Mucosa of stomach (tissue), 1 donor: ENCODE data around the gene NUP62.
"Not testable (repeated sequence)": the region's sequence is repeated elsewhere in the genome, so short reads cannot be mapped to it uniquely, and the experiment has no call there.

Experiments
- H3K27me3 ChIP-seq: one replicate; pipeline ENCODE4 v1.7.0; 2013; ENCODE audit warnings: mild to moderate bottlenecking, low read length; ENCODE audit not compliant: control insufficient read depth, insufficient read depth
- H3K36me3 ChIP-seq: one replicate; pipeline ENCODE4 v1.7.0; 2013; ENCODE audit warnings: low read length; ENCODE audit not compliant: control insufficient read depth, insufficient read depth
- H3K4me1 ChIP-seq: one replicate; pipeline ENCODE4 v1.7.0; 2013; ENCODE audit warnings: mild to moderate bottlenecking, low read length; ENCODE audit not compliant: control insufficient read depth, insufficient read depth
- H3K4me3 ChIP-seq: one replicate; pipeline ENCODE4 v1.7.0; 2013; ENCODE audit warnings: low read length
- H3K9ac ChIP-seq: one replicate; pipeline ENCODE4 v1.7.0; 2013; ENCODE audit warnings: mild to moderate bottlenecking, low read length, moderate library complexity
- H3K9me3 ChIP-seq: one replicate; pipeline ENCODE4 v1.7.0; 2013; ENCODE audit warnings: mild to moderate bottlenecking, low read length, moderate library complexity; ENCODE audit not compliant: control insufficient read depth
- donor health status: Pancreatic carcinoma.

Gene NUP62

GRCh38 chr19:49929121-49929610 lies at the start of gene NUP62, which contains the start of gene ATF5:
Gene NUP62, minus strand, starts transcription at chr19:49929504. Its CDS starts 19,697 bp downstream, at chr19:49909807.
Gene ATF5, plus strand, starts transcription at chr19:49929205. Its CDS starts 1,646 bp downstream, at chr19:49930851.
- Histone ChIP-seq H3K36me3 (no peaks in the 10 kb centered on the region), H3K4me1 (peaks cover 15% of the 10 kb centered on the region), H3K4me3 (peak within 1 kb of the TSS; percentile 79), H3K27me3 (no peaks in the 10 kb centered on the region), H3K9ac (peak within 1 kb of the TSS; percentile 78), H3K9me3 (no peaks in the 10 kb centered on the region)

- H3K9me3 ChIP-seq, result no peaks in the 10 kb centered on the region
- peaks cover 6% of the 10 kb centered on the region for H3K36me3 ChIP-seq
- no peaks in the 10 kb centered on the region for H3K27me3 ChIP-seq
Observed at GRCh38 chr19:49978324-49978723, 49.0 kb upstream of the NUP62 start.

GRCh38 chr19:49977881-49978280 lies 48.6 kb upstream of the NUP62 start:
- Histone ChIP-seq H3K4me3 (no peak overlapping the region), H3K4me1 (no peaks in the 10 kb centered on the region), H3K27me3 (no peaks in the 10 kb centered on the region), H3K9me3 (no peaks in the 10 kb centered on the region), H3K36me3 (peaks cover 6% of the 10 kb centered on the region), H3K9ac (no peak overlapping the region)

More at GRCh38 chr19:49978324-49978723, 49.0 kb upstream of the NUP62 start:
- Histone ChIP-seq H3K4me3 (no peak overlapping the region), H3K4me1 (no peaks in the 10 kb centered on the region), H3K9ac (no peak overlapping the region)

- Histone ChIP-seq H3K36me3 (peaks cover 6% of the 10 kb centered on the region), H3K4me3 (no peak overlapping the region), H3K27me3 (no peaks in the 10 kb centered on the region), H3K9me3 (no peaks in the 10 kb centered on the region), H3K9ac (no peak overlapping the region), H3K4me1 (no peaks in the 10 kb centered on the region)
Observed at GRCh38 chr19:49977076-49977475, 47.8 kb upstream of the NUP62 start.

GRCh38 chr19:49976496-49976895 lies 47.2 kb upstream of the NUP62 start:
- no peak overlapping the region for H3K9ac ChIP-seq
- no peaks in the 10 kb centered on the region for H3K9me3 ChIP-seq
- peaks cover 6% of the 10 kb centered on the region for H3K36me3 ChIP-seq
- H3K4me1 ChIP-seq, result no peaks in the 10 kb centered on the region
- no peak overlapping the region for H3K4me3 ChIP-seq
- no peaks in the 10 kb centered on the region for H3K27me3 ChIP-seq

- Histone ChIP-seq H3K9ac (no peak overlapping the region), H3K27me3 (no peaks in the 10 kb centered on the region), H3K9me3 (no peaks in the 10 kb centered on the region), H3K36me3 (peaks cover 6% of the 10 kb centered on the region), H3K4me1 (no peaks in the 10 kb centered on the region), H3K4me3 (no peak overlapping the region)
Observed at GRCh38 chr19:49975051-49975450, 45.7 kb upstream of the NUP62 start.

GRCh38 chr19:49973987-49974386 lies 44.7 kb upstream of the NUP62 start:
- Histone ChIP-seq H3K4me1 (no peaks in the 10 kb centered on the region), H3K4me3 (no peak overlapping the region), H3K27me3 (no peaks in the 10 kb centered on the region), H3K9me3 (no peaks in the 10 kb centered on the region), H3K36me3 (peaks cover 6% of the 10 kb centered on the region), H3K9ac (no peak overlapping the region)

- no peak overlapping the region for H3K9ac ChIP-seq
- H3K4me1 ChIP-seq, result no peaks in the 10 kb centered on the region
- no peak overlapping the region for H3K4me3 ChIP-seq
- no peaks in the 10 kb centered on the region for H3K36me3 ChIP-seq
- no peaks in the 10 kb centered on the region for H3K27me3 ChIP-seq
- no peaks in the 10 kb centered on the region for H3K9me3 ChIP-seq
Observed at GRCh38 chr19:49972841-49973240, 43.5 kb upstream of the NUP62 start.

- Histone ChIP-seq H3K4me1 (no peaks in the 10 kb centered on the region), H3K4me3 (no peak overlapping the region), H3K27me3 (no peaks in the 10 kb centered on the region), H3K9me3 (no peaks in the 10 kb centered on the region), H3K9ac (no peak overlapping the region), H3K36me3 (no peaks in the 10 kb centered on the region)
Observed at GRCh38 chr19:49971991-49972411, 42.7 kb upstream of the NUP62 start.

GRCh38 chr19:49969355-49969754 lies 40.1 kb upstream of the NUP62 start:
- H3K4me1 ChIP-seq, H3K9ac ChIP-seq, H3K4me3 ChIP-seq, H3K9me3 ChIP-seq, H3K27me3 ChIP-seq, H3K36me3 ChIP-seq: not testable (repeated sequence)

GRCh38 chr19:49968279-49968922 lies 39.1 kb upstream of the NUP62 start:
- H3K36me3 ChIP-seq, result no peaks in the 10 kb centered on the region
- no peaks in the 10 kb centered on the region for H3K9me3 ChIP-seq

GRCh38 chr19:49960980-49961379 lies 31.7 kb upstream of the NUP62 start, which contains the start of gene SIGLEC11:
Gene SIGLEC11, minus strand, starts transcription at chr19:49961172. Its CDS starts 91 bp downstream, at chr19:49961081.
- not testable (repeated sequence) for H3K9me3 ChIP-seq, H3K9ac ChIP-seq, H3K27me3 ChIP-seq, H3K36me3 ChIP-seq, H3K4me1 ChIP-seq, H3K4me3 ChIP-seq

More at GRCh38 chr19:49968279-49968922, 39.1 kb upstream of the NUP62 start:
- no peaks in the 10 kb centered on the region for H3K27me3 ChIP-seq
- H3K9ac ChIP-seq, result no peak overlapping the region
- H3K4me1 ChIP-seq, result no peaks in the 10 kb centered on the region
- no peak overlapping the region for H3K4me3 ChIP-seq
